HG02763 (cell line): ENCODE results near the gene TRAF1.

Experiments used
- ATAC-seq: cut with Tn5 transposase; IDR thresholded peaks from one replicate; pipeline ENCODE4 v1.9.1; 2021; ENCODE audit warnings: mild to moderate bottlenecking, moderate library complexity; ENCODE audit not compliant: unreplicated experiment

TRAF1 gene

GRCh38 chr9:120853198-120853597, 73.4 kb downstream of the TRAF1 start:
- ATAC-seq, result no peak
